HG02610 (cell line): ENCODE results near the gene FAM110D.

Experiments used
- ATAC-seq: cut with Tn5 transposase; IDR thresholded peaks from one replicate; pipeline ENCODE4 v1.9.1; 2021; ENCODE audit warnings: mild to moderate bottlenecking, moderate library complexity; ENCODE audit not compliant: unreplicated experiment

Gene FAM110D

GRCh38 chr1:26184086-26184485, 25.2 kb downstream of the FAM110D start:
- ATAC-seq: no peak

- no peak for ATAC-seq
These were observed 26.0 kb downstream of the FAM110D start for GRCh38 chr1:26184883-26185282.

GRCh38 chr1:26187882-26188281, 29.0 kb downstream of the FAM110D start:
- ATAC-seq: no peak

GRCh38 chr1:26188477-26188876, 29.6 kb downstream of the FAM110D start:
- ATAC-seq: no peak

GRCh38 chr1:26189331-26189730, 30.5 kb downstream of the FAM110D start:
- no peak for ATAC-seq

- ATAC-seq: no peak
These were observed 30.9 kb downstream of the FAM110D start for GRCh38 chr1:26189751-26190275.

- no peak for ATAC-seq
These were observed 31.6 kb downstream of the FAM110D start, which contains the start of gene CATSPER4 for GRCh38 chr1:26190373-26190987. Gene CATSPER4, plus strand, starts transcription at chr1:26190602. Its CDS starts 26 bp downstream, at chr1:26190628.

- no peak for ATAC-seq
These were observed 32.9 kb downstream of the FAM110D start for GRCh38 chr1:26191739-26192138.

- ATAC-seq: no peak
These were observed 36.9 kb downstream of the FAM110D start for GRCh38 chr1:26195805-26196204.

GRCh38 chr1:26197301-26197700, 38.4 kb downstream of the FAM110D start:
- ATAC-seq: no peak

GRCh38 chr1:26197813-26198212, 38.9 kb downstream of the FAM110D start:
- ATAC-seq: no peak

GRCh38 chr1:26200413-26200812, 41.5 kb downstream of the FAM110D start:
- ATAC-seq: no peak

- no peak for ATAC-seq
These were observed 44.9 kb downstream of the FAM110D start for GRCh38 chr1:26203642-26204318.

- no peak for ATAC-seq
These were observed 51.4 kb downstream of the FAM110D start for GRCh38 chr1:26210147-26210870.

GRCh38 chr1:26212726-26213125, 53.8 kb downstream of the FAM110D start:
- no peak for ATAC-seq

GRCh38 chr1:26213335-26213905, 54.5 kb downstream of the FAM110D start:
- ATAC-seq: no peak
